ENCODE results near the gene GALE.
"Not testable (repeated sequence)": the region's sequence is repeated elsewhere in the genome, so short reads cannot be mapped to it uniquely, and the experiment has no call there.

The GALE gene

GRCh38 chr1:23809751-23810171 lies 9.2 kb upstream of the GALE start:
- peak; percentile 62 to 65 (median 62) for DNase-seq (ENCODE audit: low read depth in 3 of 3)

- no peak for DNase-seq (ENCODE audit: low read depth in 3 of 3)
These were observed 6.9 kb upstream of the GALE start for GRCh38 chr1:23807453-23807852.

- no peak for DNase-seq (ENCODE audit: low read depth in 3 of 3)
These were observed 5.7 kb upstream of the GALE start for GRCh38 chr1:23806280-23806679.

GRCh38 chr1:23805025-23805424 lies 4.5 kb upstream of the GALE start:
- no peak for DNase-seq (ENCODE audit: low read depth in 3 of 3)

GRCh38 chr1:23804183-23804835 lies 3.8 kb upstream of the GALE start:
- DNase-seq (ENCODE audit: low read depth in 3 of 3): no peak

- DNase-seq (ENCODE audit: low read depth in 3 of 3): no peak
These were observed 3.1 kb upstream of the GALE start for GRCh38 chr1:23803674-23804073.

GRCh38 chr1:23802809-23803342 lies 2.3 kb upstream of the GALE start:
- DNase-seq (ENCODE audit: low read depth in 3 of 3): not testable (repeated sequence)

GRCh38 chr1:23801876-23802275 lies 1.3 kb upstream of the GALE start:
- no peak for DNase-seq (ENCODE audit: low read depth in 3 of 3)

GRCh38 chr1:23801338-23801748 lies 789 bp upstream of the GALE start:
- DNase-seq (ENCODE audit: low read depth in 3 of 3): no peak

- no peak for DNase-seq (ENCODE audit: low read depth in 3 of 3)
These were observed 769 bp downstream of the GALE start for GRCh38 chr1:23799570-23800399.

GRCh38 chr1:23799255-23799569 lies 1.3 kb downstream of the GALE start:
- DNase-seq (ENCODE audit: low read depth in 3 of 3): no peak

GRCh38 chr1:23798662-23799142 lies 1.9 kb downstream of the GALE start:
- DNase-seq (ENCODE audit: low read depth in 3 of 3): no peak

GRCh38 chr1:23797478-23798448 lies 2.8 kb downstream of the GALE start:
- DNase-seq (ENCODE audit: low read depth in 3 of 3): no peak

GRCh38 chr1:23796466-23797271 lies 3.9 kb downstream of the GALE start:
- no peak for DNase-seq (ENCODE audit: low read depth in 3 of 3)

GRCh38 chr1:23795676-23796465 lies 4.7 kb downstream of the GALE start:
- DNase-seq (ENCODE audit: low read depth in 3 of 3): no peak

- not testable (repeated sequence) for DNase-seq (ENCODE audit: low read depth in 3 of 3)
These were observed 5.8 kb downstream of the GALE start for GRCh38 chr1:23794732-23795182.

- DNase-seq (ENCODE audit: low read depth in 3 of 3): no peak
These were observed 6.5 kb downstream of the GALE start for GRCh38 chr1:23793861-23794731.

- no peak for DNase-seq (ENCODE audit: low read depth in 3 of 3)
These were observed 7.4 kb downstream of the GALE start for GRCh38 chr1:23793018-23793781.

Measured in stimulated activated CD4-positive, alpha-beta T cell treated with anti-CD3 and anti-CD28 coated beads, TNF-alpha, amount 100 ng/mL, for 4 hours (primary cell).